Measurements from ENCODE around the gene GAD2. TPM values are rescaled to one million over a fixed set of nuclear protein-coding genes. Genes with fewer than 3 reads are reported as not detected.

GAD2 gene
- total RNA-seq, 4 donors from 2014 or later, result not detected

- TF ChIP-seq CTCF (IDR thresholded peaks at IDR 0.05) (no peak), POLR2A (IDR thresholded peaks at IDR 0.05) (no peak)
- Histone ChIP-seq H3K27me3 (peaks cover 8% of the 10 kb centered on the region), H3K4me1 (peaks cover 5 to 8% of the 10 kb centered on the region in 2 donors), H3K9me3 (no peaks in the 10 kb centered on the region), H3K27ac (no peak overlapping the region), H3K4me3 (replicated peaks in 1 of 3) (no peak overlapping the region), H3K36me3 (no peaks in the 10 kb centered on the region)
- intact Hi-C loops (cut with DNase I), result no loop called here
- 54 to 60% methylated on average over 1 of the region's 1 CpG for WGBS, 2 donors
- DNase-seq, result no peak
Observed at GRCh38 chr10:26219676-26220075, 3.1 kb downstream of the GAD2 start.

GRCh38 chr10:26220901-26221300, 4.3 kb downstream of the GAD2 start:
- Histone ChIP-seq H3K27ac (no peak overlapping the region), H3K4me1 (peaks cover 0 to 5% of the 10 kb centered on the region in 2 donors), H3K27me3 (peaks cover 8% of the 10 kb centered on the region), H3K36me3 (no peaks in the 10 kb centered on the region), H3K9me3 (no peaks in the 10 kb centered on the region), H3K4me3 (replicated peaks in 1 of 3) (no peak overlapping the region)
- TF ChIP-seq CTCF (IDR thresholded peaks at IDR 0.05) (no peak), POLR2A (IDR thresholded peaks at IDR 0.05) (no peak)
- no peak for DNase-seq
- intact Hi-C loops (cut with DNase I), result no loop called here

GRCh38 chr10:26221541-26221940, 5.0 kb downstream of the GAD2 start:
- Histone ChIP-seq H3K4me3 (replicated peaks in 1 of 3) (no peak overlapping the region), H3K9me3 (no peaks in the 10 kb centered on the region), H3K27me3 (peaks cover 8% of the 10 kb centered on the region), H3K36me3 (no peaks in the 10 kb centered on the region), H3K27ac (no peak overlapping the region), H3K4me1 (peaks cover 0 to 5% of the 10 kb centered on the region in 2 donors)
- no peak for DNase-seq
- no peak for TF ChIP-seq POLR2A (IDR thresholded peaks at IDR 0.05)
- TF ChIP-seq CTCF (IDR thresholded peaks at IDR 0.05), result no peak
- intact Hi-C loops (cut with DNase I), result no loop called here
- 17 to 23% methylated on average over 5 to 9 of the region's 9 CpGs for WGBS, 2 donors

GRCh38 chr10:26222563-26222962, 6.0 kb downstream of the GAD2 start:
- peaks cover 7% of the 10 kb centered on the region for H3K27me3 ChIP-seq
- intact Hi-C loops (cut with DNase I), result no loop called here
- no peaks in the 10 kb centered on the region for H3K9me3 ChIP-seq
- peaks cover 0 to 3% of the 10 kb centered on the region in 2 donors for H3K4me1 ChIP-seq
- DNase-seq, result no peak
- H3K27ac ChIP-seq, result no peak overlapping the region
- WGBS, 2 donors, result 19 to 41% methylated on average over 3 of the region's 3 CpGs
- no peak overlapping the region for H3K4me3 ChIP-seq (replicated peaks in 1 of 3)
- no peaks in the 10 kb centered on the region for H3K36me3 ChIP-seq
- TF ChIP-seq POLR2A (IDR thresholded peaks at IDR 0.05), result no peak
- no peak for TF ChIP-seq CTCF (IDR thresholded peaks at IDR 0.05)

- Histone ChIP-seq H3K27ac (no peak overlapping the region), H3K4me1 (no peaks in the 10 kb centered on the region), H3K4me3 (replicated peaks in 1 of 3) (no peak overlapping the region), H3K27me3 (no peaks in the 10 kb centered on the region), H3K36me3 (no peaks in the 10 kb centered on the region), H3K9me3 (no peaks in the 10 kb centered on the region)
- TF ChIP-seq CTCF (IDR thresholded peaks at IDR 0.05), result no peak
- no peak for TF ChIP-seq POLR2A (IDR thresholded peaks at IDR 0.05)
- WGBS, 2 donors, result 59 to 61% methylated on average over 4 of the region's 4 CpGs
- no peak for DNase-seq
- intact Hi-C loops (cut with DNase I), result no loop called here
Observed at GRCh38 chr10:26225322-26225721, 8.7 kb downstream of the GAD2 start.

All from thyroid gland (tissue), 4 donors.